Measurements from ENCODE around the gene SMC1B. TPM values are rescaled to one million over a fixed set of nuclear protein-coding genes. Genes with fewer than 3 reads are reported as not detected.
A peak's percentile ranks its signal among the peaks of the same experiment; 100 is the strongest.

SMC1B gene
- total RNA-seq, 2 experiments from 2014 or later: 1.1 to 1.3 TPM

DNA sequence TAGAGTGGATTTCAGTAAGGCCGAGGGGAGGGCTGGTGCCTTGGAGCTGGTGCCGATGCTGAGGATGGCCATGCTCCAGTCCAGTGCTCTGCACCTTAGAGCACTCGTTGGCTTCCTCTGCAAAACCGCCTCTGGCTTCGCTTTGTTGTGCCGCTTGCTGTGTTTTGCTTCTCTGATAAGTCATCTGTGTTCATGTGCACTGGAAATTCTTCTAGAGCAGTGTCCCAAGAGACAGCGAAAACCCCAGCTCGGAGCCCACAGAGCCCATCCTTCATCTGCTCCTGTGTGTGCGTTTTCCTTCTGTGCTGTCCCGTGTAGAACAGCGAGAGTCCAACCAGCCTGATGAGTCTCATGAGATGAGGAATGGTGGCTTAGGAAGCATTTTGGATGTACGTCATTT is 91.6 kb downstream of the SMC1B start:
- peaks cover 36% of the 10 kb centered on the region for H3K36me3 Mint-ChIP-seq (ENCODE audit: low read depth)
- no peak for DNase-seq
- no peak overlapping the region for H3K4me3 Mint-ChIP-seq
- H3K27ac Mint-ChIP-seq: peak overlapping the region; percentile 65
- no peaks in the 10 kb centered on the region for H3K27me3 Mint-ChIP-seq (ENCODE audit: low read depth)
- CTCF ChIA-PET: interaction anchor here (0.6 kb wide), 1 partner anchor 72 kb away, joined by 3 read pairs; no protein-coding TSS in a partner anchor
- H3K4me1 Mint-ChIP-seq (ENCODE audit: low read depth): peaks cover 70% of the 10 kb centered on the region
- H3K9me3 Mint-ChIP-seq: no peaks in the 10 kb centered on the region
- intact Hi-C loops (cut with micrococcal nuclease): no loop called here

DNA sequence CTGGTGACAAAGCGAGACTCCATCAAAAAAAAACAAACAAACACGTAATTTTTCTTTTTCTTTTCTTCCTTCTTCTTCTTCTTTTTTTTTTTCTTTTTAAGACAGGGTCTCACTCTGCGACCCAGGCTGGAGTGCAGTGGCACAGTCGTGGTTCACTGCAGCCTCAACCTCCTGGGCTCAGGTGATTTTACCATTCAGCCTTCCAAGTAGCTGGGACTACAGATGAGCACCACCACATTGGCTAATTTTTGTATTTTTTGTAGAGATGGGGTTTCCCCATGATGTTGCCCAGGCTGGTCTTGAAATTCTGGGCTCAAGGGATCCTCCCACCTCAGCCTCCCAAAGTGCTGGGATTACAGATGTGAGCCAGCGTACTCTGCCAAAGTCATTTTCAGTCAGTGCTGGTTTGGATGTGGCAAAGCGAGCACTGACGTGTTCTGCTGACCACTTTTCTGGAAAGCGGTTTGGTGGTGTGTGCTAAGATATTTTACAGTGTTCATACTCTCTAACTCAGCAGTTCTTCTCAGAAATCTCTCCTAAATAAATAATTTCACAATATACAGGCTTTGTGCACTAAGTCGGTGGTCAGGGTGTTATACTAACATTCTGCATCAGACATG is 92.9 kb downstream of the SMC1B start:
- Mint-ChIP-seq H3K4me3 (peak overlapping the region; percentile 81), H3K27me3 (ENCODE audit: low read depth) (no peaks in the 10 kb centered on the region), H3K9me3 (no peaks in the 10 kb centered on the region), H3K36me3 (ENCODE audit: low read depth) (peaks cover 30% of the 10 kb centered on the region), H3K4me1 (ENCODE audit: low read depth) (peaks cover 81% of the 10 kb centered on the region), H3K27ac (peak overlapping the region; percentile 98)
- intact Hi-C loops (cut with micrococcal nuclease): no loop called here
- CTCF ChIA-PET: no interaction called here
- no peak for DNase-seq

DNA sequence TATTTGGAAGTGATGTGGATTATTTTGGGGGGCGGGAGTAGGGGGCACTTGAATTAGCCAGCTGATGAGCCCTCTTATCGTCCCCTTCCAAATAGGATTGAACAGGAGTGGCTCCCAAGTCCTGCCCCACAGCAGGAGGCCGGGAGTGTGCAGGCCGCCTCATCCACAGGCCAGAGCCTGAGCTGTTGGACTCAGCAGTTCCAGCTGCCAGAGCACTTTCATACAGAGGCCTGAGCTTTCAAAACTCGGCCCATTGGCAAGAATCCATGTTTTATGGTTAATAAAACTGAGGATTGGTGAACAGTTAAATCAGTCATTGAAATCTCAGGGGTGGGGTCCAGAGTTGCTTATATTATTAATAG is 94.1 kb downstream of the SMC1B start:
- CTCF ChIA-PET: no interaction called here
- peak overlapping the region; percentile 98 for H3K27ac Mint-ChIP-seq
- no peaks in the 10 kb centered on the region for H3K27me3 Mint-ChIP-seq (ENCODE audit: low read depth)
- intact Hi-C loops (cut with micrococcal nuclease): loop anchor here (2.0 to 5.0 kb wide), 4 partner anchors 37 to 157 kb away; partner anchors contain the start of genes NUP50, RIBC2, SMC1B and UPK3A
- peaks cover 89% of the 10 kb centered on the region for H3K4me1 Mint-ChIP-seq (ENCODE audit: low read depth)
- H3K4me3 Mint-ChIP-seq: peak overlapping the region; percentile 81
- H3K36me3 Mint-ChIP-seq (ENCODE audit: low read depth): peaks cover 24% of the 10 kb centered on the region
- DNase-seq: no peak
- H3K9me3 Mint-ChIP-seq: no peaks in the 10 kb centered on the region

DNA sequence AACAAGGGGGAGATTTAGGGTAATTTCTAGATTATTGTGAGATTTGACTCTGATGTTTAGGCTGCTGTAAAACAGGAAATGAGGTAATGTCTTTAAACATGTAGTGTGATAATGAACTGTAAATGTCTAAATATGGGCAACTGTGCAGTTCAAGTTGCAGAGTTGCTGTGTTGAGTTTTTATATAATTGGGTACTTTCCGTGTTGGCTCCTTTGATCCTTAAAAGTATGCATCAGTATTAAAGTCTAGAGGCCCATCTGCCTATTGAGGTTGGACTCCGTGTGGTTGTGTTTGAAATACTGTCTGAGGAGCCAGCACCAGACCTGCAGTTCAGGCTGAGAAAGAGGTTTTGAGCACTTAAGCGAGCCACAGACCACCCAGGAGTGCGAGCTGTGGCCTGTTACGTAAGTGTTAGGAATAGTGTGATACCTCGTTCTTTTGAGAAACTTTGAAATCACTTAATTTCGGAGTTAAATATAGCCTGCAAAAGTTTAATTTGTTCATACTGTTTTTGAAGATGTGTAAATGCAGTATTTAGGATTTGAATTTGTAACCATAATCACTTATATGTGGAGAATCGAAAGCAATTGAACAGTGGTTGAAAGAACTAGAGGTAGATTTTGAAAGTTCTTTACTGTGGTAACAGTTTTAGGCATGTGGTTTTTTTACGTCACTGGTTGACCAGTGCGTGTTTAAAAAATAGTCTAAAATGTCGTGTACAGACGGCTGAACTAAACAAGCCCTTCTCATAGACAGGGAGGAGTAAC is 94.7 kb downstream of the SMC1B start:
- no peaks in the 10 kb centered on the region for H3K27me3 Mint-ChIP-seq (ENCODE audit: low read depth)
- CTCF ChIA-PET: interaction anchor here (0.6 kb wide), 1 partner anchor 69 kb away, joined by 4 read pairs; no protein-coding TSS in a partner anchor
- intact Hi-C loops (cut with micrococcal nuclease): loop anchor here (1.0 to 5.0 kb wide), 6 partner anchors 9 to 156 kb away; partner anchors contain the start of genes FAM118A, NUP50, RIBC2 and SMC1B
- H3K27ac Mint-ChIP-seq: peak overlapping the region; percentile 98
- peaks cover 19% of the 10 kb centered on the region for H3K36me3 Mint-ChIP-seq (ENCODE audit: low read depth)
- peaks cover 88% of the 10 kb centered on the region for H3K4me1 Mint-ChIP-seq (ENCODE audit: low read depth)
- H3K4me3 Mint-ChIP-seq: peak overlapping the region; percentile 81
- H3K9me3 Mint-ChIP-seq: no peaks in the 10 kb centered on the region
- peak; percentile 67 for DNase-seq

DNA sequence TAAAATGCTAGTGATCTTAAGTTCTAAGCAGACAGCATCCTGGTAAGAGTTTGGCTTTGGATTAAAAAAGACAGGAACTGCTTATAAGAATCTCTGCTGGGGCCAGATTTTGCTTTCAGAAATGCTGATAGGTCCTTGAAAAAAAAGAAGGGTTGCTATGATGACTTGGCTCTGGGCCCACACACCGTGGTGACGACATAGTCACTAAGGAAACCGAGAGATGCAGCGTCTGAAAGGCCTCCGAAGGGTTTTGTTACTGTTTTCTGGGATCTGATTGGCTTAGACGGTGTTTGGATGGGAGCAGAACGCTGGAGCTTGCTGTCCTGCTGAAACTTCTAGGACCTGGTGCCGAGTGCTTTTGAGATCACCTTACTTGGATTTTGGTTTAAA is 95.2 kb downstream of the SMC1B start:
- H3K9me3 Mint-ChIP-seq: no peaks in the 10 kb centered on the region
- intact Hi-C loops (cut with micrococcal nuclease): loop anchor here (1.0 to 5.0 kb wide), 6 partner anchors 9 to 156 kb away; partner anchors contain the start of genes FAM118A, NUP50, RIBC2 and SMC1B
- H3K27me3 Mint-ChIP-seq (ENCODE audit: low read depth): no peaks in the 10 kb centered on the region
- H3K4me3 Mint-ChIP-seq: peak overlapping the region; percentile 81
- DNase-seq: peak; percentile 97
- peaks cover 86% of the 10 kb centered on the region for H3K4me1 Mint-ChIP-seq (ENCODE audit: low read depth)
- peak overlapping the region; percentile 98 for H3K27ac Mint-ChIP-seq
- peaks cover 14% of the 10 kb centered on the region for H3K36me3 Mint-ChIP-seq (ENCODE audit: low read depth)
- CTCF ChIA-PET: interaction anchor here (0.6 kb wide), 1 partner anchor 70 kb away, joined by 4 read pairs; no protein-coding TSS in a partner anchor

DNA sequence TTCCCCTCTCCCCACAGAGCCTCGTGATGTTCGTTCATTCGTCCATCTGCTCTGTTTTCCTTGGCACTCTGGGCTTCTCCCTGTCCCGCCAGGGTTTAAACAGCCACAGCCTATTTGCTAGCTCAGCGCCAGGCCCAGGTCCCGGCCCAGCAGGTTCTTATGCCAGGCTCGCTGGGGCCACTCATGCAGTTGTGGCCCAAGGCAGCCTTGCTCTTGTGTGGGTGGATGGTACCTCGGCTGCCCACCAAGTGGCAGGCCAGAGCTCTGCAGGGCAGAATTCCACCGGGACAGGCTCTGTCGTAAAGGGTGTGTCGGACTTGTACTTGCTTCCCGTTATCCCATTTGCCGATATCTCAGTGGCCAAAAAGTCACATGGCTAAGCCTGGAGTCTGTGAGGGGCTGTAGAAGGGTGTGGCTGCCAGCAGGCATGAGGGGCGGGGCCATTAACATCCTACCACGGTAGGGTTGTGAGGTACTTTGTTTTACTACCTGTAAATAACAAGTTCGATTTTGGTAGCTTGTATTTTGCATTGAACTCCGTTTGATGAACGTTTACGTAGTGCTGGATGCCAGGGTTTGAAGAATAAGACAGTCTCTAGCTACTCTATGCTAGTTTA is 95.7 kb downstream of the SMC1B start:
- no peak for DNase-seq
- peaks cover 88% of the 10 kb centered on the region for H3K4me1 Mint-ChIP-seq (ENCODE audit: low read depth)
- H3K27me3 Mint-ChIP-seq (ENCODE audit: low read depth): no peaks in the 10 kb centered on the region
- CTCF ChIA-PET: interaction anchor here (0.6 kb wide), 1 partner anchor 70 kb away, joined by 4 read pairs; no protein-coding TSS in a partner anchor
- H3K36me3 Mint-ChIP-seq (ENCODE audit: low read depth): peaks cover 10% of the 10 kb centered on the region
- H3K4me3 Mint-ChIP-seq: peak overlapping the region; percentile 81
- intact Hi-C loops (cut with micrococcal nuclease): loop anchor here (1.0 to 5.0 kb wide), 6 partner anchors 8 to 155 kb away; partner anchors contain the start of genes FAM118A, NUP50, RIBC2 and SMC1B
- peak overlapping the region; percentile 98 for H3K27ac Mint-ChIP-seq
- no peaks in the 10 kb centered on the region for H3K9me3 Mint-ChIP-seq

DNA sequence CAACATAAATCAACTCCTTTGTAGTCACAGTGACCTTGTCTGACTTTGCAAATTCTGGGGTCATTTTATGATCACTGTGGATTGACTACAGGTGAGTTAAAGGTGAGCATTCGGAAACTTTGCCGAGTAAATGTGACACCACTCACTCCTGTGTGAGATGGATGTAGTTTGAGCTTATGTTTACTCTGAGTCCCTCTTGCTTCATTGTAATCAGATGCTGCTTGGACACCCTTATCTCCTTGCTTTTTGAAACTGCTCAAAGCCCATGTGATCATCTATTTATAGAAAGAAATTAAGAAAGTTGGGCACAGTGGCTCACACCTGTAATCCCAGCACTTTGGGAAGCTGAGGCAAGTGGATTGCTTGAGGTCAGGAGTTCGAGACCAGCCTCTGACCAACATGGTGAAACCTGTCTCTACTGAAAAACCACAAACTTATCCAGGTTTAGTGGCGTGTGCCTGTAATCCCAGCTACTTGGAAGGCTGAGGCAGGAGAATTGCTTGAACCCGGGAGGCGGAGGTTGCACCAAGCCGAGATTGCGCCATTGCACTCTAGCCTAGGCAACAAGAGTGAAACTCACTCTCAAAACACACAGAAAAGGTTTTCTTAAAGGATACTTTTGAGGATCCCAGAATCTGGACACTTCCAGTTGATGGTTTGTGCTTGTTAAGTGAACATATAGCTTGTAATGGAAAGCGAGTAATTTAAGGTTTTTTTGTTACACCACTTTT is 96.4 kb downstream of the SMC1B start:
- intact Hi-C loops (cut with micrococcal nuclease): loop anchor here (5.0 kb wide), 2 partner anchors 35 to 155 kb away; partner anchors contain the start of genes NUP50 and UPK3A
- DNase-seq: no peak
- H3K36me3 Mint-ChIP-seq (ENCODE audit: low read depth): peaks cover 4% of the 10 kb centered on the region
- no peaks in the 10 kb centered on the region for H3K27me3 Mint-ChIP-seq (ENCODE audit: low read depth)
- H3K27ac Mint-ChIP-seq: peak overlapping the region; percentile 98
- no peaks in the 10 kb centered on the region for H3K9me3 Mint-ChIP-seq
- no peak overlapping the region for H3K4me3 Mint-ChIP-seq
- CTCF ChIA-PET: no interaction called here
- H3K4me1 Mint-ChIP-seq (ENCODE audit: low read depth): peaks cover 86% of the 10 kb centered on the region

DNA sequence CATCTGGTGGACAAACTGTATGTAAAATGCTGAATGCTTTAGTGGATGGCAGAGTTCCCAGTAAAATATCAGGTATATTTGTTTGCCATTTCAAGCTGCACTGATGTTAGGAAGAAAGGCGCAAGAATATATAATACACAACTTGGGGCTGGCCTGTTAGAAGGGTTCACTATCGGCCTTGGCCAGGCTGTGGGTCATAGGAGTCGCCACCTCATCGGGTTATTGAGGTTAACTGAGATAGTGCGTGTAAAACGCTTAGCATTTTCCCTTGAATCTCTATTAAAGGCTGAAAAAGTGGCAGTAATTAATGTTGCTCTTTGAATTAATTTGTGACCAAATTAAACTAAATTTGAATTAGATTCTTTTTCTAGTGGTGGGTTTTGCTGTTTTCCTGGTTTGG is 98.6 kb downstream of the SMC1B start:
- intact Hi-C loops (cut with micrococcal nuclease): loop anchor here (5.0 kb wide), 2 partner anchors 32 to 152 kb away; partner anchors contain the start of genes NUP50 and UPK3A
- Mint-ChIP-seq H3K4me3 (no peak overlapping the region), H3K27me3 (ENCODE audit: low read depth) (no peaks in the 10 kb centered on the region), H3K9me3 (no peaks in the 10 kb centered on the region), H3K27ac (peak overlapping the region; percentile 61), H3K36me3 (ENCODE audit: low read depth) (peaks cover 6% of the 10 kb centered on the region), H3K4me1 (ENCODE audit: low read depth) (peaks cover 82% of the 10 kb centered on the region)
- DNase-seq: no peak
- CTCF ChIA-PET: no interaction called here

DNA sequence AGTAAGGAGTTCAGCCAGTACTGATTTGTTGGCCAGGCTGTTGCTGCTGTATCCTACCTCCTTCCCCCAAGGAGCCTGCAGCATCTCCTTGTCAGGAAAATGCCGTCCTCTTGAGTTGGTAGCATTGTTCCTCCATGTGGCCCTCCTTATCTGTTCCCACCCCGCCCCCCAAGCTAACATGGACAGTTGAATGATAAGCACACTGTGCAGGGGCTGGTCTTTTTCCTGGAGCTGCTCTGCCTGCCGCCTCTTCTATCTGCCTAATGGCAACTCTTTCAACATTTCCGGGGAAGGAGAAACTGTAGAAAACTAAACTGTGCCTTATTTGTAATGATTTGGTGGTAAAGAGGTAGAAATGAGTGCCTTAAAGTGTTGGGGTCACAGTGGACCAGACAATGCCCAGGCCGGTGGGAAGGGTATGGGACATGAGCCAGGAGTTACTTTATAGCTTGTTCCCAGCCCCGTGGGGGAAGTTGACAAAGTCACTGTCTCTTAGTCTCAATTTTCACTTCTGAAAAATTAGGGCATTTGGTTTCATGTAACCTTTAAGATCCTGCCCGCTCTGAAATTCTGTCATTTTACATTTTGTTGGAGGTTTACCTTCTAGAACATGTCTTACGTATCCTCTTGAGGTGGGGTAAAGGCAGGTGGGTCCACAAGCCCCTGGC is 99.2 kb downstream of the SMC1B start:
- peaks cover 78% of the 10 kb centered on the region for H3K4me1 Mint-ChIP-seq (ENCODE audit: low read depth)
- peaks cover 6% of the 10 kb centered on the region for H3K36me3 Mint-ChIP-seq (ENCODE audit: low read depth)
- intact Hi-C loops (cut with micrococcal nuclease): no loop called here
- H3K9me3 Mint-ChIP-seq: no peaks in the 10 kb centered on the region
- no peaks in the 10 kb centered on the region for H3K27me3 Mint-ChIP-seq (ENCODE audit: low read depth)
- H3K4me3 Mint-ChIP-seq: no peak overlapping the region
- H3K27ac Mint-ChIP-seq: peak overlapping the region; percentile 61
- DNase-seq: no peak
- CTCF ChIA-PET: interaction anchor here (1.0 kb wide), 1 partner anchor 16 kb away, joined by 3 read pairs; no protein-coding TSS in a partner anchor

DNA sequence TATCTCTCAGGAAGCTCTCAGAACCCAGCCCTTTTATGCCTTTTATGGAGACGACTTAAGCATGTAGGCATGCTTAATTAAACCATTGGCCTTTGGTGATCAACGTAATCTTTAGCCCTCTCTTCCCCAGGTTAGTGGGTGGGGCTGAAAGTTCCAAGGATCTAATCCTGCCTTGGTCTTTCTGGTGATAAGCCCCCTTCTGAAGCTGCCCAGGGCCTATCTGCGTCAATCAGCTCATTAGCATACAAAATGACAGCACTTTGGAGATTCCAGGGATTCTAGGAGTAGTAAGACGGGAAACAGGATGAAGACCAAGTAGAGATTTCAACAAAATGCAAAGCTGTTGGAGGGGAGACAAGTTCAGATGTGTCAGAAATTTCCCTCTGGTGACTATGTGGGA is 100.5 kb downstream of the SMC1B start:
- Mint-ChIP-seq H3K4me1 (ENCODE audit: low read depth) (peaks cover 75% of the 10 kb centered on the region), H3K36me3 (ENCODE audit: low read depth) (peaks cover 6% of the 10 kb centered on the region), H3K4me3 (no peak overlapping the region), H3K27ac (no peak overlapping the region), H3K27me3 (ENCODE audit: low read depth) (no peaks in the 10 kb centered on the region), H3K9me3 (no peaks in the 10 kb centered on the region)
- intact Hi-C loops (cut with micrococcal nuclease): no loop called here
- CTCF ChIA-PET: interaction anchor here (1.2 kb wide), 1 partner anchor 17 kb away, joined by 3 read pairs; no protein-coding TSS in a partner anchor
- no peak for DNase-seq

DNA sequence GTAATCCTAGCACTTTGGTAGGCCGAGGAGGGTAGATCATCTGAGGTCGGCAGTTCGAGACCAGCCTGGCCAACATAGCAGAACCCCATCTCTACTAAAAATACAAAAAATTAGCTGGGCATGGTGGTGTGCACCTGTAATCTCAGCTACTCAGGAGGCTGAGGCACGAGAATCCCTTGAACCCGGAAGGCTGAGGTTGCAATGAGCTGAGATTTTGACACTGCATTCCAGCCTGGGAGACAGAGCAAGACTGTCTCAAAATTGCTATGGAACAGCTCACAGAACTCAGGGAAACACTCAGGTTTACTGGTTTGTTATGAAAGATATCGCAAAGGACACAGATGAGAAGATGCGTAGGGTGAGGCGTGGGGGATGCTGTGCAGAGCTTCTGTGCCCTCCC is 101.0 kb downstream of the SMC1B start:
- no peak for DNase-seq
- H3K4me3 Mint-ChIP-seq: no peak overlapping the region

More for the DNA sequence above, 101.0 kb downstream of the SMC1B start:
- H3K4me1 Mint-ChIP-seq (ENCODE audit: low read depth): peaks cover 71% of the 10 kb centered on the region
- no peak overlapping the region for H3K27ac Mint-ChIP-seq
- CTCF ChIA-PET: interaction anchor here (0.9 to 1.2 kb wide), 2 partner anchors 11 to 16 kb away, joined by 3 read pairs; no protein-coding TSS in a partner anchor
- no peaks in the 10 kb centered on the region for H3K9me3 Mint-ChIP-seq
- no peaks in the 10 kb centered on the region for H3K27me3 Mint-ChIP-seq (ENCODE audit: low read depth)
- intact Hi-C loops (cut with micrococcal nuclease): no loop called here
- H3K36me3 Mint-ChIP-seq (ENCODE audit: low read depth): peaks cover 6% of the 10 kb centered on the region

All from activated naive CD4-positive, alpha-beta T cell treated with anti-CD3 and anti-CD28 coated beads for 36 hours (primary cell).